ENCODE results near the gene ZNF343. TPM values are rescaled to one million over a fixed set of nuclear protein-coding genes. Genes with fewer than 3 reads are reported as not detected.

The ZNF343 gene
- total and polyA plus RNA-seq, 2 of the 8 experiments (the other 6 are each of a cell fraction or from before 2014, with no cell fraction given), result 1.8 to 5.0 TPM

GRCh38 chr20:2533118-2533517 lies 24.4 kb upstream of the ZNF343 start:
- no peak overlapping the region for H4K8ac ChIP-seq (ENCODE audit: extremely low read depth, insufficient read depth, low read length)
- no peak overlapping the region for H3K4ac ChIP-seq (replicated peaks; ENCODE audit: insufficient read length, low read depth, low read length)
- no peak overlapping the region for H3K4me2 ChIP-seq (ENCODE audit: insufficient read depth in 1 of 2, low read depth in 2 of 2, low read length in 2 of 2)
- DNase-seq (ENCODE audit: low read depth in 1 of 2, low spot score in 2 of 2) (no peak), FAIRE-seq (no peak)
- H3K9me3 ChIP-seq (ENCODE audit: insufficient read depth in 2 of 2, low read depth in 1 of 2, low read length in 1 of 2), result no peaks in the 10 kb centered on the region
- H3K18ac ChIP-seq (ENCODE audit: extremely low read depth, low read length), result no peak overlapping the region
- no peak overlapping the region for H2AK5ac ChIP-seq (ENCODE audit: low read depth, low read length)
- H3K56ac ChIP-seq (replicated peaks; ENCODE audit: insufficient read length, low read depth, low read length), result no peak overlapping the region
- WGBS, 2 experiments (ENCODE audit: extremely low coverage in 1 of 2, insufficient coverage in 1 of 2, insufficient read length in 1 of 2, insufficient replicate concordance in 2 of 2, low coverage in 1 of 2, low lambda C conversion rate in 2 of 2, missing lambda C conversion rate in 1 of 2), result 85% methylated on average over 8 of the region's 8 CpGs; no CpG with 5 or more reads in 1 of the 2 experiments
- H3K36me3 ChIP-seq (ENCODE audit: control insufficient read depth in 2 of 4, insufficient read depth in 4 of 4, low read length in 3 of 4), result no peaks in the 10 kb centered on the region
- H3K79me1 ChIP-seq (ENCODE audit: low read depth, low read length), result no peaks in the 10 kb centered on the region
- H2BK12ac ChIP-seq (ENCODE audit: low read depth, low read length), result no peak overlapping the region
- peaks cover 0 to 9% (median 0%) of the 10 kb centered on the region in 4 experiments; a peak in 2 of 7 replicates for H3K4me1 ChIP-seq (replicated peaks in 1 of 4; ENCODE audit: control insufficient read depth in 3 of 4, insufficient read depth in 4 of 4, low read length in 3 of 4)
- no peak overlapping the region for H3K9ac ChIP-seq (replicated peaks in 1 of 4; ENCODE audit: extremely low read depth in 1 of 4, low read depth in 3 of 4, low read length in 3 of 4)
- H4K91ac ChIP-seq (replicated peaks; ENCODE audit: insufficient read length, low read length), result no peak overlapping the region
- no peak overlapping the region for H2AFZ ChIP-seq (ENCODE audit: low read length)
- H4K5ac ChIP-seq (ENCODE audit: insufficient read length, low read depth, low read length), result no peak overlapping the region
- no peaks in the 10 kb centered on the region for H3K79me2 ChIP-seq (ENCODE audit: control insufficient read depth in 1 of 2, insufficient read depth in 2 of 2, low read length in 2 of 2)
- H3K27ac ChIP-seq (ENCODE audit: low read depth, low read length), result no peak overlapping the region
- H2BK20ac ChIP-seq (ENCODE audit: low read length), result no peak overlapping the region; the same call in 1 of the 2 replicates
- H3K23ac ChIP-seq (ENCODE audit: insufficient read length), result no peak overlapping the region
- no peak overlapping the region for H2BK5ac ChIP-seq (ENCODE audit: low read depth, low read length)
- H4K20me1 ChIP-seq (replicated peaks in 1 of 2; ENCODE audit: control insufficient read depth in 1 of 2, insufficient read depth in 2 of 2, low read length in 2 of 2), result no peaks in the 10 kb centered on the region
- ChIA-PET POLR2A (ENCODE audit: partially characterized antibody) (no interaction called here), CTCF (ENCODE audit: partially characterized antibody) (interaction anchor here (4.1 kb wide), 1 partner anchor 11 kb away, joined by 21 read pairs; no protein-coding TSS in a partner anchor)
- no peak overlapping the region for H3K4me3 ChIP-seq (ENCODE audit: extremely low read depth in 1 of 4, insufficient read depth in 2 of 4, low read depth in 3 of 4, low read length in 4 of 4)
- H3K23me2 ChIP-seq (ENCODE audit: low read depth, low read length), result no peaks in the 10 kb centered on the region
- peaks cover 0 to 8% (median 3%) of the 10 kb centered on the region in 4 experiments; a peak in 4 of 7 replicates for H3K27me3 ChIP-seq (replicated peaks in 1 of 4; ENCODE audit: control insufficient read depth in 3 of 4, extremely low read depth in 1 of 4, insufficient read depth in 3 of 4, low read length in 3 of 4)
- no peak overlapping the region for H2BK15ac ChIP-seq (ENCODE audit: low read length)
- no peak overlapping the region for H2BK120ac ChIP-seq (replicated peaks; ENCODE audit: low read depth, low read length)
- H3K14ac ChIP-seq (ENCODE audit: insufficient read length), result no peak overlapping the region
- TF ChIP-seq CTBP2 (IDR thresholded peaks at IDR 0.05; ENCODE audit: borderline replicate concordance, insufficient read depth, insufficient read length, low read length) (no peak), EGR1 (IDR thresholded peaks at IDR 0.05; ENCODE audit: borderline replicate concordance, low read depth, low read length) (no peak), GABPA (IDR thresholded peaks at IDR 0.05; ENCODE audit: borderline replicate concordance, insufficient read depth, low read length) (no peak), CBX8 (IDR thresholded peaks at IDR 0.05; ENCODE audit: borderline replicate concordance, low read depth, low read length) (no peak), TAF1 (IDR thresholded peaks at IDR 0.05; ENCODE audit: low read depth, low read length) (no peak), ATF3 (IDR thresholded peaks at IDR 0.05; ENCODE audit: insufficient read depth, low read depth, low read length) (no peak), RBBP5 (IDR thresholded peaks at IDR 0.05; ENCODE audit: borderline replicate concordance, low read depth, low read length) (no peak), MAFK (IDR thresholded peaks at IDR 0.05; ENCODE audit: low read depth, low read length) (no peak), HDAC6 (IDR thresholded peaks at IDR 0.05; ENCODE audit: low read depth, low read length) (no peak), POLR2AphosphoS5 (IDR thresholded peaks at IDR 0.05; ENCODE audit: low read depth, low read length) (no peak), RNF2 (IDR thresholded peaks at IDR 0.05; ENCODE audit: borderline replicate concordance, low read depth, low read length, missing control alignments, poor library complexity, severe bottlenecking) (no peak), USF2 (IDR thresholded peaks at IDR 0.05; ENCODE audit: low read length) (no peak)

Data from H1 (cell line).